ENCODE results near the gene ABCF2. TPM values are rescaled to one million over a fixed set of nuclear protein-coding genes. Genes with fewer than 3 reads are reported as not detected.

Gene ABCF2
- polyA plus RNA-seq, 1 donor from 2014 or later = 34.2 TPM

- H3K4me1 Mint-ChIP-seq = peaks cover 0 to 7% (median 0%) of the 10 kb centered on the region in 3 donors
- no peak overlapping the region for H3K27ac Mint-ChIP-seq
Measured at GRCh38 chr7:151207804-151208203, 19.2 kb downstream of the ABCF2 start.

GRCh38 chr7:151207315-151207714, 19.7 kb downstream of the ABCF2 start:
- H3K4me3 Mint-ChIP-seq = no peak overlapping the region
- peaks cover 2% of the 10 kb centered on the region for H3K36me3 Mint-ChIP-seq
- peaks cover 0 to 7% (median 0%) of the 10 kb centered on the region in 3 donors for H3K4me1 Mint-ChIP-seq
- no peaks in the 10 kb centered on the region for H3K9me3 Mint-ChIP-seq
- H3K27me3 Mint-ChIP-seq = peaks cover 22% of the 10 kb centered on the region
- no peak overlapping the region for H3K27ac Mint-ChIP-seq

More at GRCh38 chr7:151207804-151208203, 19.2 kb downstream of the ABCF2 start:
- no peak overlapping the region for H3K4me3 Mint-ChIP-seq
- peaks cover 21% of the 10 kb centered on the region for H3K27me3 Mint-ChIP-seq
- peaks cover 3% of the 10 kb centered on the region for H3K36me3 Mint-ChIP-seq
- H3K9me3 Mint-ChIP-seq = no peaks in the 10 kb centered on the region

DNA sequence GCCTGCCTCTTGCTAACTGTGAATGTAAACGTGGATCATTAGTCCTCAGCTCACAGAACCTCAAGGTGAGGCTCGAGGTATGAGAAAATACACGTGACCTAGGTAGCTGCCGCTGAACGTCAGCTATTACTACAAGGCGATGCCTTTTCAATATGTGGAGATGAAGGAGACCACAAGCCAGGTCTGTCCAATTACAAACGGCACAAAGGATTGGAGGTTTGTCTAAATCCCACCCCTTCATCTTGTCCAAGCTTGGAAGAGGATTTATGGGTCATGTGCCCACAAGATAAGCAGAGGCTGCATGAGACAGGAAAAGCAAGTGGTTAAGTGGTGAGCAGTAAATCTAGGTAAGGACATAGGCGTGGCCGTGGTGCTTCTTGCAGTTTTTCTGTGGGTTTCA, 20.1 kb downstream of the ABCF2 start:
- peaks cover 0 to 7% (median 0%) of the 10 kb centered on the region in 3 donors for H3K4me1 Mint-ChIP-seq
- H3K27ac Mint-ChIP-seq = no peak overlapping the region
- H3K27me3 Mint-ChIP-seq = peaks cover 24% of the 10 kb centered on the region

DNA sequence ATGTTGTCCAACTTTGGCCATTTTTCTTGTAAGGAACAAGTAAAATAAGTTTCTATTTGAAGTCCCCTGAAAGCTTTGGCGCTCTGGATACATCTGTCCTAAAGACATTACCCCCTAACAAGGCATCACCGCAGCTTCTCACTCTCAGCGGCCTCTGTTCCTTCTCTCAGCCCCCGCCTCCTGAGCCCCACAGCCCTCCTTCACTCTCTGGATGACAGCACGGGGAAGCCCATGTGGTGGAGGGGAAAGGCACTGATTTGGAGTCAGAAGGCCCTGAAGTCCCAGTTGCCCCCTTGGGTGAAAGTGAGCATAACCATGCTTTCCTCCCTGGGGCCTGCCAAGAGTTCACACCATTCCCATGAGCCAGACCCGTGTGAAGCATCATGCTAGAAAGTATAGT, 21.3 kb downstream of the ABCF2 start:
- Mint-ChIP-seq H3K27ac (no peak overlapping the region), H3K9me3 (no peaks in the 10 kb centered on the region), H3K4me3 (no peak overlapping the region), H3K36me3 (peaks cover 5% of the 10 kb centered on the region), H3K27me3 (peaks cover 28% of the 10 kb centered on the region), H3K4me1 (peaks cover 0 to 7% (median 0%) of the 10 kb centered on the region in 3 donors)

More for the DNA sequence above, 20.1 kb downstream of the ABCF2 start:
- Mint-ChIP-seq H3K9me3 (no peaks in the 10 kb centered on the region), H3K36me3 (peaks cover 1% of the 10 kb centered on the region), H3K4me3 (no peak overlapping the region)

- Mint-ChIP-seq H3K27ac (no peak overlapping the region), H3K36me3 (peaks cover 4% of the 10 kb centered on the region), H3K27me3 (peaks cover 28% of the 10 kb centered on the region), H3K4me1 (peaks cover 0 to 7% (median 0%) of the 10 kb centered on the region in 3 donors), H3K9me3 (no peaks in the 10 kb centered on the region), H3K4me3 (peak overlapping the region in 1 of 4 donors; percentile 25)
Measured at GRCh38 chr7:151204383-151205032, 22.5 kb downstream of the ABCF2 start.

DNA sequence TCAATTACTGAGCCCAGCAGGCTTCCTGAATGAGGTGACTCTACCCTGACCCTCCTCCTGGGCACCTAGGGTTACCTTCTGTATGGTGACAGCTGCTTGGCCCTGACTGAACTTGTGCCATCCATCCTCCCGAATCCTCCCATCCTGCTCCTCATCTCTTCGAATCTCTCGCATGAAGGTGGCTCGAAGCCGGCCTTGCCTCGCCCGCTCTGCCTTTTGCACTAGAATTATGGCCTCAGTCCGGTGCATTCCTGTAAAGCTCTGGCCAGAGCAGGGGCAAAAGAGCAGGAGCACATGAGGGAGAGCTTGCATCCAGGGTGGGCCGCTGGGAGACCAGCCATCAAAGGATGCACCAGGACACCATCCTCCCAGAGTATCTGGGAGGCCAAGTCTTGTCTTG, 24.2 kb downstream of the ABCF2 start:
- Mint-ChIP-seq H3K4me1 (peaks cover 0 to 7% (median 0%) of the 10 kb centered on the region in 3 donors), H3K4me3 (no peak overlapping the region), H3K9me3 (no peaks in the 10 kb centered on the region), H3K27ac (no peak overlapping the region), H3K27me3 (peaks cover 29% of the 10 kb centered on the region), H3K36me3 (peaks cover 4% of the 10 kb centered on the region)

- H3K4me3 Mint-ChIP-seq = no peak overlapping the region
- H3K27ac Mint-ChIP-seq = no peak overlapping the region
- peaks cover 4% of the 10 kb centered on the region for H3K36me3 Mint-ChIP-seq
- peaks cover 0 to 1% (median 0%) of the 10 kb centered on the region in 3 donors for H3K4me1 Mint-ChIP-seq
- no peaks in the 10 kb centered on the region for H3K9me3 Mint-ChIP-seq
- peaks cover 29% of the 10 kb centered on the region for H3K27me3 Mint-ChIP-seq
Measured at GRCh38 chr7:151201751-151202150, 25.3 kb downstream of the ABCF2 start.

GRCh38 chr7:151201344-151201743, 25.7 kb downstream of the ABCF2 start:
- no peak overlapping the region for H3K27ac Mint-ChIP-seq
- no peak overlapping the region for H3K4me3 Mint-ChIP-seq

GRCh38 chr7:151198945-151199848, 27.8 kb downstream of the ABCF2 start:
- peaks cover 21% of the 10 kb centered on the region for H3K27me3 Mint-ChIP-seq
- H3K36me3 Mint-ChIP-seq = peaks cover 4% of the 10 kb centered on the region
- no peaks in the 10 kb centered on the region for H3K4me1 Mint-ChIP-seq
- H3K27ac Mint-ChIP-seq = no peak overlapping the region
- no peaks in the 10 kb centered on the region for H3K9me3 Mint-ChIP-seq
- no peak overlapping the region for H3K4me3 Mint-ChIP-seq

More at GRCh38 chr7:151201344-151201743, 25.7 kb downstream of the ABCF2 start:
- Mint-ChIP-seq H3K36me3 (peaks cover 4% of the 10 kb centered on the region), H3K4me1 (no peaks in the 10 kb centered on the region), H3K27me3 (peaks cover 29% of the 10 kb centered on the region), H3K9me3 (no peaks in the 10 kb centered on the region)

GRCh38 chr7:151197932-151198331, 29.1 kb downstream of the ABCF2 start:
- no peaks in the 10 kb centered on the region for H3K4me1 Mint-ChIP-seq
- H3K27ac Mint-ChIP-seq = no peak overlapping the region
- no peak overlapping the region for H3K4me3 Mint-ChIP-seq
- no peaks in the 10 kb centered on the region for H3K9me3 Mint-ChIP-seq
- peaks cover 4% of the 10 kb centered on the region for H3K36me3 Mint-ChIP-seq
- H3K27me3 Mint-ChIP-seq = peaks cover 17% of the 10 kb centered on the region

GRCh38 chr7:151195616-151196450, 31.2 kb downstream of the ABCF2 start:
- H3K4me3 Mint-ChIP-seq = no peak overlapping the region
- H3K36me3 Mint-ChIP-seq = no peaks in the 10 kb centered on the region

GRCh38 chr7:151194188-151194587, 32.8 kb downstream of the ABCF2 start:
- Mint-ChIP-seq H3K27ac (no peak overlapping the region), H3K36me3 (no peaks in the 10 kb centered on the region), H3K27me3 (peaks cover 12% of the 10 kb centered on the region), H3K9me3 (peaks cover 0 to 2% (median 0%) of the 10 kb centered on the region in 3 donors), H3K4me3 (no peak overlapping the region), H3K4me1 (no peaks in the 10 kb centered on the region)

More at GRCh38 chr7:151195616-151196450, 31.2 kb downstream of the ABCF2 start:
- Mint-ChIP-seq H3K9me3 (no peaks in the 10 kb centered on the region), H3K27me3 (peaks cover 10% of the 10 kb centered on the region), H3K4me1 (no peaks in the 10 kb centered on the region), H3K27ac (no peak overlapping the region)

GRCh38 chr7:151193203-151193978, 33.6 kb downstream of the ABCF2 start:
- peaks cover 0 to 2% (median 0%) of the 10 kb centered on the region in 3 donors for H3K4me1 Mint-ChIP-seq
- peaks cover 11% of the 10 kb centered on the region for H3K27me3 Mint-ChIP-seq
- H3K9me3 Mint-ChIP-seq = peaks cover 0 to 2% (median 0%) of the 10 kb centered on the region in 3 donors
- H3K4me3 Mint-ChIP-seq = peak overlapping the region in 1 of 4 donors; percentile 36
- no peaks in the 10 kb centered on the region for H3K36me3 Mint-ChIP-seq
- no peak overlapping the region for H3K27ac Mint-ChIP-seq

- Mint-ChIP-seq H3K9me3 (peaks cover 0 to 2% (median 0%) of the 10 kb centered on the region in 3 donors), H3K4me3 (no peak overlapping the region), H3K27me3 (peaks cover 11% of the 10 kb centered on the region), H3K4me1 (peaks cover 0 to 6% (median 0%) of the 10 kb centered on the region in 3 donors), H3K27ac (no peak overlapping the region), H3K36me3 (no peaks in the 10 kb centered on the region)
Measured at GRCh38 chr7:151192002-151192539, 34.9 kb downstream of the ABCF2 start.
